Mammary epithelial cell (primary cell): ENCODE data around the gene ANO1.

Source experiments
- EZH2 ChIP-seq: IDR thresholded peaks from 2 replicates; pipeline ENCODE4 v1.6.1; 2012; ENCODE audit warnings: low read length, inconsistent platforms, borderline replicate concordance
- TF ChIP-seq, protein P1 (sequence below), 2 donors: IDR thresholded peaks in 1 of 2; conservative IDR thresholded peaks in 1 of 2; 2 replicates each; pipeline ENCODE4 v1.5.1; 2011 to 2012; ENCODE audit warnings: inconsistent platforms in 2 of 2, low read length in 2 of 2, mild to moderate bottlenecking in 2 of 2, control low read depth in 1 of 2, low read depth in 1 of 2; ENCODE audit not compliant: insufficient read depth in 1 of 2; ENCODE audit errors: extremely low read depth in 1 of 2

DNA sequence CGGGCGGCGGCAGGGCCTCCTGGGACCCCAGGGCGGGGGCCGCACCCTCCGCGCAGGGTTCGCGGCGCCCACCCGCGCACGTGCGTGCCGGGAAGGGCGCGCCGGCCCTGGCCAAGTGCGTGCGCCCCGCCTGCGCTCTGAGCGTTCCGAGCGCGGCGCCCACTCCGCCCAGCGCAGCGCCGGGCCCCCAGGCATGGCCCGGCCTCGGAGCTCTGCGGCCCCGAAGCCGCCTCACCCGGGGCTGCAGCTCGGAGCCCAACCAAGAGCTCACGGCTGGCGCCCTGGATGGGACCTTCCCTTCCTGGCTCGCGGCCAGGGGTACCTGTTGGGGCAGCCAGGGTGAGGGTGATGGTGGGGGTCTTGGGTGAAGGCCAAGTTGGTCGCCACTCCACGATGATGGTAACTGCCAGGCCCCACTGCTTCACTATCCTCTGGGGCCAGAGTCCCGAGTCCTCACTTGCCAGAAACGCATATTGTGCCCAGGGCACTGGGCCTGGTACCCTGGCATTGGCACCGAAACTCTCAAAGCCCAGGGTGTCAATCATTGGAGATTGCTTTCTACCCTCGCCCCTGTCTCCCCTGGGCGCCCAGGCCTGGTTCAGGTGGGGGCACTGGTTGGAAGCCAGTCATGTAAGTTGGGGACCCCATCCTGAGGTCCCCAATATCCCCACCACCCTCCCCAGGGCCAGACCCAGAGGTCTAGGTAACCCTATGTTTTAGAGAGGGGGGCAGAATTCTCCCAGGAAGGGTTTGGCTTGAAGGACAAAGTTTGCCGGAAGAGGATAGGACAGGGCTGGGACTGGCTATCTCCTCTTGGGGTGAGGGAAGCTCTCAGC, 882 bp downstream of the ANO1 start:
- TF ChIP-seq, protein P1, sequence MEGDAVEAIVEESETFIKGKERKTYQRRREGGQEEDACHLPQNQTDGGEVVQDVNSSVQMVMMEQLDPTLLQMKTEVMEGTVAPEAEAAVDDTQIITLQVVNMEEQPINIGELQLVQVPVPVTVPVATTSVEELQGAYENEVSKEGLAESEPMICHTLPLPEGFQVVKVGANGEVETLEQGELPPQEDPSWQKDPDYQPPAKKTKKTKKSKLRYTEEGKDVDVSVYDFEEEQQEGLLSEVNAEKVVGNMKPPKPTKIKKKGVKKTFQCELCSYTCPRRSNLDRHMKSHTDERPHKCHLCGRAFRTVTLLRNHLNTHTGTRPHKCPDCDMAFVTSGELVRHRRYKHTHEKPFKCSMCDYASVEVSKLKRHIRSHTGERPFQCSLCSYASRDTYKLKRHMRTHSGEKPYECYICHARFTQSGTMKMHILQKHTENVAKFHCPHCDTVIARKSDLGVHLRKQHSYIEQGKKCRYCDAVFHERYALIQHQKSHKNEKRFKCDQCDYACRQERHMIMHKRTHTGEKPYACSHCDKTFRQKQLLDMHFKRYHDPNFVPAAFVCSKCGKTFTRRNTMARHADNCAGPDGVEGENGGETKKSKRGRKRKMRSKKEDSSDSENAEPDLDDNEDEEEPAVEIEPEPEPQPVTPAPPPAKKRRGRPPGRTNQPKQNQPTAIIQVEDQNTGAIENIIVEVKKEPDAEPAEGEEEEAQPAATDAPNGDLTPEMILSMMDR (conservative IDR thresholded peaks at IDR 0.05 in 1 of 2, IDR thresholded peaks at IDR 0.05 in 1 of 2; ENCODE audit: extremely low read depth in 1 of 2, insufficient read depth in 1 of 2, low read depth in 1 of 2, low read length in 2 of 2): no peak
- TF ChIP-seq EZH2: no peak
